ENCODE data around the gene TNXB. TPM values are rescaled to one million over a fixed set of nuclear protein-coding genes. Genes with fewer than 3 reads are reported as not detected.
A peak's percentile ranks its signal among the peaks of the same experiment; 100 is the strongest.

TNXB gene
- total and polyA plus RNA-seq, 2 experiments from 2014 or later = 2.0 to 6.0 TPM

DNA sequence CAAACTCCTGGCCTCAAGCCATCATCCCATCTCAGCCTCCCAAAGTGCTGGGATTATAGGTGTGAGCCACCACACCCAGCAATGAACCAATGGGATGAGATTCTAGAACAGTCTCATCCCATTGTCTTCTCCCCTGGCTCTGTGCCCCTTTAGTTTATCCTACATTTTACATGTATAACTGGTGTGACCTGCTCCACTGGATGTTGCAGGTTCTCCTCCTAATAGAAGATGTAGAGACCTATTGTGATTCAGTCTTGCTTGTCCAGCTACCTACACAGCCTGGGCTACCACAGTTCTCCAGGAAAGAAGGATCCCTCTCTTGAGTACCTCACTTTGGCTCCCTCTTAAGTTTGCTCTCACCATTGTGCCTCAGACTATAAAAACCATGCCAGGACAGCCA, 23.0 kb upstream of the TNXB start:
- H3K4me3 ChIP-seq = no peak overlapping the region
- no peaks in the 10 kb centered on the region for H4K20me1 ChIP-seq (replicated peaks; ENCODE audit: insufficient read depth)
- no peaks in the 10 kb centered on the region for H3K9me2 ChIP-seq (ENCODE audit: insufficient read depth)
- TF ChIP-seq ZNF331 (CRISPR knock-in tag; IDR thresholded peaks at IDR 0.05; ENCODE audit: low read depth) (no peak), ZNF114 (CRISPR knock-in tag; IDR thresholded peaks at IDR 0.05) (no peak), STAT1 (IDR thresholded peaks at IDR 0.05; ENCODE audit: unreplicated experiment) (no peak), NANOG (IDR thresholded peaks at IDR 0.05; ENCODE audit: borderline replicate concordance) (no peak), CREB1 (CRISPR knock-in tag; IDR thresholded peaks at IDR 0.05; ENCODE audit: low read depth) (no peak)
- TF ChIP-seq, protein P1, sequence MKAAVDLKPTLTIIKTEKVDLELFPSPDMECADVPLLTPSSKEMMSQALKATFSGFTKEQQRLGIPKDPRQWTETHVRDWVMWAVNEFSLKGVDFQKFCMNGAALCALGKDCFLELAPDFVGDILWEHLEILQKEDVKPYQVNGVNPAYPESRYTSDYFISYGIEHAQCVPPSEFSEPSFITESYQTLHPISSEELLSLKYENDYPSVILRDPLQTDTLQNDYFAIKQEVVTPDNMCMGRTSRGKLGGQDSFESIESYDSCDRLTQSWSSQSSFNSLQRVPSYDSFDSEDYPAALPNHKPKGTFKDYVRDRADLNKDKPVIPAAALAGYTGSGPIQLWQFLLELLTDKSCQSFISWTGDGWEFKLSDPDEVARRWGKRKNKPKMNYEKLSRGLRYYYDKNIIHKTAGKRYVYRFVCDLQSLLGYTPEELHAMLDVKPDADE (IDR thresholded peaks at IDR 0.05) = no peak
- H3K79me2 ChIP-seq (replicated peaks; ENCODE audit: insufficient read depth) = peaks cover 10% of the 10 kb centered on the region
- ATAC-seq (no peak), DNase-seq (ENCODE audit: low spot score) (no peak)
- no peaks in the 10 kb centered on the region for H3K36me3 ChIP-seq (ENCODE audit: insufficient read depth)
- H3K4me2 ChIP-seq = no peak overlapping the region
- Mint-ChIP-seq H3K9me3 (no peaks in the 10 kb centered on the region), H3K4me3 (no peak overlapping the region), H3K36me3 (ENCODE audit: low read depth) (no peaks in the 10 kb centered on the region; the same call in 2 of the 3 replicates), H3K27me3 (ENCODE audit: insufficient read depth, low read depth, poor library complexity) (peaks cover 11% of the 10 kb centered on the region), H3K27ac (no peak overlapping the region), H3K4me1 (peaks cover 18% of the 10 kb centered on the region)
- H3K27me3 ChIP-seq (ENCODE audit: insufficient read depth) = no peaks in the 10 kb centered on the region
- H3F3A ChIP-seq (replicated peaks; ENCODE audit: low read depth) = peaks cover 9% of the 10 kb centered on the region; the same call in 1 of the 2 replicates
- H3K4me1 ChIP-seq (ENCODE audit: insufficient read depth) = peaks cover 18% of the 10 kb centered on the region
- no peak overlapping the region for H3K27ac ChIP-seq (ENCODE audit: low read depth)
- H2AFZ ChIP-seq = no peak overlapping the region

DNA sequence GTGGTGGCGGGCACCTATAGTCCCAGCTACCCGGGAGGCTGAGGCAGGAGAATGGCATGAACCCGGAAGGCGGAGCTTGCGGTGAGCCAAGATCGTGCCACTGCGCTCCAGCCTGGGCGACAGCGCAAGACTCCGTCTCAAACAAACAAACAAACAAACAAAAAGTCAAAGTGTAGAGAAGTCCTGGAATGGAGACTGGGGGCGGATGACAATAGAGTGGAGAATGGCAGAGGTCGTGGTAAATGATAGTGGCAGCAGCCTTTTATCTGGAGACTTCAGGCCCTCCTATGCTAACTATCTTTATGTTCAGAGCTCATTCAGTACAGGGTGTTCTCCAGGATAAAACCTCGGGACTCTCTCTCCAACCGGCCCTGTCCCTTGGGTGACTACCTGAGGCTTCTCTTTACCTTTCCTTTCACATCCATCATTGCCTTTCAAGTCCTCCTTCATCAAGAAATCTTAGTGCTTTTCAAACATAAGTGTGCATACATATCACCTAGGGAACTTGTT, 22.4 kb upstream of the TNXB start:
- H3K4me3 ChIP-seq = no peak overlapping the region
- no peaks in the 10 kb centered on the region for H3K36me3 ChIP-seq (ENCODE audit: insufficient read depth)
- peak overlapping the region; percentile 40; the same call in 2 of the 3 replicates for H3K4me3 Mint-ChIP-seq
- no peak overlapping the region for H2AFZ ChIP-seq
- peaks cover 22% of the 10 kb centered on the region for H3K4me1 ChIP-seq (ENCODE audit: insufficient read depth)
- ATAC-seq (no peak), DNase-seq (ENCODE audit: low spot score) (no peak)
- no peaks in the 10 kb centered on the region for H3K9me2 ChIP-seq (ENCODE audit: insufficient read depth)
- no peak overlapping the region for H3K4me2 ChIP-seq
- H3F3A ChIP-seq (replicated peaks; ENCODE audit: low read depth) = peaks cover 10% of the 10 kb centered on the region; the same call in 1 of the 2 replicates
- peaks cover 23% of the 10 kb centered on the region for H3K4me1 Mint-ChIP-seq
- H3K27me3 Mint-ChIP-seq (ENCODE audit: insufficient read depth, low read depth, poor library complexity) = peaks cover 11% of the 10 kb centered on the region
- peaks cover 17% of the 10 kb centered on the region for H3K79me2 ChIP-seq (replicated peaks; ENCODE audit: insufficient read depth)
- H3K27me3 ChIP-seq (ENCODE audit: insufficient read depth) = no peaks in the 10 kb centered on the region
- peaks cover 5% of the 10 kb centered on the region; the same call in 2 of the 3 replicates for H3K36me3 Mint-ChIP-seq (ENCODE audit: low read depth)
- peak overlapping the region; percentile 45; the same call in 1 of the 2 replicates for H3K27ac Mint-ChIP-seq
- H4K20me1 ChIP-seq (replicated peaks; ENCODE audit: insufficient read depth) = 0 out of 2 replicates have a peak, but pooled peaks cover under 1% of the 10 kb centered on the region
- no peak for TF ChIP-seq NANOG (IDR thresholded peaks at IDR 0.05; ENCODE audit: borderline replicate concordance)
- TF ChIP-seq, protein P1 (IDR thresholded peaks at IDR 0.05) = no peak
- no peak for TF ChIP-seq CREB1 (CRISPR knock-in tag; IDR thresholded peaks at IDR 0.05; ENCODE audit: low read depth)
- TF ChIP-seq STAT1 (IDR thresholded peaks at IDR 0.05; ENCODE audit: unreplicated experiment) = no peak
- TF ChIP-seq, protein P2, sequence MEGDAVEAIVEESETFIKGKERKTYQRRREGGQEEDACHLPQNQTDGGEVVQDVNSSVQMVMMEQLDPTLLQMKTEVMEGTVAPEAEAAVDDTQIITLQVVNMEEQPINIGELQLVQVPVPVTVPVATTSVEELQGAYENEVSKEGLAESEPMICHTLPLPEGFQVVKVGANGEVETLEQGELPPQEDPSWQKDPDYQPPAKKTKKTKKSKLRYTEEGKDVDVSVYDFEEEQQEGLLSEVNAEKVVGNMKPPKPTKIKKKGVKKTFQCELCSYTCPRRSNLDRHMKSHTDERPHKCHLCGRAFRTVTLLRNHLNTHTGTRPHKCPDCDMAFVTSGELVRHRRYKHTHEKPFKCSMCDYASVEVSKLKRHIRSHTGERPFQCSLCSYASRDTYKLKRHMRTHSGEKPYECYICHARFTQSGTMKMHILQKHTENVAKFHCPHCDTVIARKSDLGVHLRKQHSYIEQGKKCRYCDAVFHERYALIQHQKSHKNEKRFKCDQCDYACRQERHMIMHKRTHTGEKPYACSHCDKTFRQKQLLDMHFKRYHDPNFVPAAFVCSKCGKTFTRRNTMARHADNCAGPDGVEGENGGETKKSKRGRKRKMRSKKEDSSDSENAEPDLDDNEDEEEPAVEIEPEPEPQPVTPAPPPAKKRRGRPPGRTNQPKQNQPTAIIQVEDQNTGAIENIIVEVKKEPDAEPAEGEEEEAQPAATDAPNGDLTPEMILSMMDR (conservative IDR thresholded peaks at IDR 0.05; ENCODE audit: low read depth in 2 of 2) = no peak
- no peak for TF ChIP-seq ZNF331 (CRISPR knock-in tag; IDR thresholded peaks at IDR 0.05; ENCODE audit: low read depth)
- TF ChIP-seq, protein P3, sequence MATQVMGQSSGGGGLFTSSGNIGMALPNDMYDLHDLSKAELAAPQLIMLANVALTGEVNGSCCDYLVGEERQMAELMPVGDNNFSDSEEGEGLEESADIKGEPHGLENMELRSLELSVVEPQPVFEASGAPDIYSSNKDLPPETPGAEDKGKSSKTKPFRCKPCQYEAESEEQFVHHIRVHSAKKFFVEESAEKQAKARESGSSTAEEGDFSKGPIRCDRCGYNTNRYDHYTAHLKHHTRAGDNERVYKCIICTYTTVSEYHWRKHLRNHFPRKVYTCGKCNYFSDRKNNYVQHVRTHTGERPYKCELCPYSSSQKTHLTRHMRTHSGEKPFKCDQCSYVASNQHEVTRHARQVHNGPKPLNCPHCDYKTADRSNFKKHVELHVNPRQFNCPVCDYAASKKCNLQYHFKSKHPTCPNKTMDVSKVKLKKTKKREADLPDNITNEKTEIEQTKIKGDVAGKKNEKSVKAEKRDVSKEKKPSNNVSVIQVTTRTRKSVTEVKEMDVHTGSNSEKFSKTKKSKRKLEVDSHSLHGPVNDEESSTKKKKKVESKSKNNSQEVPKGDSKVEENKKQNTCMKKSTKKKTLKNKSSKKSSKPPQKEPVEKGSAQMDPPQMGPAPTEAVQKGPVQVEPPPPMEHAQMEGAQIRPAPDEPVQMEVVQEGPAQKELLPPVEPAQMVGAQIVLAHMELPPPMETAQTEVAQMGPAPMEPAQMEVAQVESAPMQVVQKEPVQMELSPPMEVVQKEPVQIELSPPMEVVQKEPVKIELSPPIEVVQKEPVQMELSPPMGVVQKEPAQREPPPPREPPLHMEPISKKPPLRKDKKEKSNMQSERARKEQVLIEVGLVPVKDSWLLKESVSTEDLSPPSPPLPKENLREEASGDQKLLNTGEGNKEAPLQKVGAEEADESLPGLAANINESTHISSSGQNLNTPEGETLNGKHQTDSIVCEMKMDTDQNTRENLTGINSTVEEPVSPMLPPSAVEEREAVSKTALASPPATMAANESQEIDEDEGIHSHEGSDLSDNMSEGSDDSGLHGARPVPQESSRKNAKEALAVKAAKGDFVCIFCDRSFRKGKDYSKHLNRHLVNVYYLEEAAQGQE (IDR thresholded peaks at IDR 0.05; ENCODE audit: unreplicated experiment) = no peak
- TF ChIP-seq ZNF114 (CRISPR knock-in tag; IDR thresholded peaks at IDR 0.05) = no peak
- no peak for TF ChIP-seq POLR2AphosphoS5 (IDR thresholded peaks at IDR 0.05; ENCODE audit: low read depth)
- TF ChIP-seq EZH2phosphoT487 (IDR thresholded peaks at IDR 0.05; ENCODE audit: unreplicated experiment) = no peak
- no peak for TF ChIP-seq EZH2 (IDR thresholded peaks at IDR 0.05; ENCODE audit: low read depth, unreplicated experiment)
- H3K27ac ChIP-seq (ENCODE audit: low read depth) = no peak overlapping the region
- H3K9me3 Mint-ChIP-seq = no peaks in the 10 kb centered on the region
